ENCODE results near the gene ANAPC1. TPM values are rescaled to one million over a fixed set of nuclear protein-coding genes. Genes with fewer than 3 reads are reported as not detected.

Gene ANAPC1
- total and polyA plus RNA-seq, 10 of the 15 experiments (the other 5 are each of a cell fraction or from before 2014, with no cell fraction given): 10.0 to 108 (median 53.6) TPM

DNA sequence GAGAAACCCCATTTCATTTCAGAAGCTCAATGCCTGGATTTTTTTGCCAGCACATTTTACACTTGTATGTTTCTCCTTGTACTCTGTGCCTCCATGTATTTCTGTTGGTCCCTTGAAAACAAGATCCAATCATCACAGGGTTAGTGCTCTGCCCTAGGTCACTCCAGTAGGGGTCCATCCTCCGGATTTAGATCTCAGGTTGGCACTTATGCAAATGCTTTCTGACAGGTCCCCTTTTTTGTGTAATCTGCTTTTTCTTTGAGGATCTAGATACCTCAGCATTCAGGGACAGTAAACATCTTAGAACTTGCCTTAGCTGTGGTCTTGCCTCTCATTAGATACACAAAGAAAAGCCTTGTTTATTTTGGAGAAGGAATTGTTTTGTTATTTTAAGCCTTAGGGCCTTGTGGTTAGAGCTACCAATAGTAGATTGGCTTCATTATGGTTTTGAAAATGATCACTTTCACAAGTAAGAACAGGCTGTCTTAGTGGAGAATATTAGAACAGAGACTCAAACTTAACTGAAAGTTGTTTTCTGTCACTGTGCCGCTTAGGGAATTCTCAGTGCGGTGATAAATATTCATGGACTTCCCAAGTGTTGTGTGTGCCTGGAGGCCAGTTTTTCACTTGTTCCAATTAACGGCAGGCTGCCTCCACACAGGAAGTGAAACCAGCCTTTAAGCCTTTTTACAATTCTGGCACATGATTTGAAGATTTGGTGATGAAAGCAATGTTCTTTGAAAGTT, 22.2 kb upstream of the ANAPC1 start:
- POLR2A ChIA-PET: interaction anchor here (0.6 to 1.7 kb wide), 7 partner anchors 9 to 847 kb away, joined by 3 to 13 read pairs (median 3); partner anchors contain the start of genes ANAPC1 and TMEM87B
- H2AFZ ChIP-seq (ENCODE audit: control insufficient read depth, low read depth, low read length): peak overlapping the region; percentile 1; the same call in 1 of the 2 replicates
- RAD21 ChIA-PET (ENCODE audit: unreplicated experiment): interaction anchor here (1.1 to 1.9 kb wide), 3 partner anchors 76 to 148 kb away, joined by 3 to 14 read pairs (median 9); no protein-coding TSS in a partner anchor
- TF ChIP-seq CEBPZ (IDR thresholded peaks at IDR 0.05; ENCODE audit: low read depth, low read length): no peak
- no peak for TF ChIP-seq TCF7 (IDR thresholded peaks at IDR 0.05; ENCODE audit: borderline replicate concordance)
- no peak for TF ChIP-seq YY1 (IDR thresholded peaks at IDR 0.05; ENCODE audit: low read depth, low read length)
- TF ChIP-seq SRF (IDR thresholded peaks at IDR 0.05; ENCODE audit: low read depth in 2 of 2, low read length in 2 of 2): no peak
- no peak for TF ChIP-seq ZNF592 (IDR thresholded peaks at IDR 0.05)
- TF ChIP-seq BMI1 (IDR thresholded peaks at IDR 0.05; ENCODE audit: borderline replicate concordance): peak; percentile 63; the same call in 1 of the 2 replicates
- TF ChIP-seq GABPA (IDR thresholded peaks at IDR 0.05; ENCODE audit: low read depth): no peak
- TF ChIP-seq BCL11A (IDR thresholded peaks at IDR 0.05; ENCODE audit: low read depth, low read length): peak; percentile 74
- peak; percentile 61; the same call in 1 of the 3 replicates for TF ChIP-seq POU2F2 (IDR thresholded peaks at IDR 0.05; ENCODE audit: borderline replicate concordance, low read depth, low read length)
- TF ChIP-seq, protein P1, sequence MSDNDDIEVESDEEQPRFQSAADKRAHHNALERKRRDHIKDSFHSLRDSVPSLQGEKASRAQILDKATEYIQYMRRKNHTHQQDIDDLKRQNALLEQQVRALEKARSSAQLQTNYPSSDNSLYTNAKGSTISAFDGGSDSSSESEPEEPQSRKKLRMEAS (IDR thresholded peaks at IDR 0.05; ENCODE audit: low read depth, low read length): no peak
- TF ChIP-seq IRF4 (IDR thresholded peaks at IDR 0.05; ENCODE audit: low read depth, low read length): peak; percentile 72; the same call in 1 of the 2 replicates
- TF ChIP-seq CHD2 (IDR thresholded peaks at IDR 0.05; ENCODE audit: borderline replicate concordance, low read depth, low read length): peak; percentile 56; the same call in 1 of the 2 replicates
- peak; percentile 74; the same call in 1 of the 2 replicates for TF ChIP-seq ZNF217 (IDR thresholded peaks at IDR 0.05)

More for the DNA sequence above, 22.2 kb upstream of the ANAPC1 start:
- FAIRE-seq (no peak), ATAC-seq (peak; percentile 82), DNase-seq (ENCODE audit: low read depth, low spot score) (peak; percentile 47)
- in situ Hi-C loops (cut with MboI): no loop called here
- intact Hi-C loops (cut with micrococcal nuclease; ENCODE audit: unreplicated experiment): no loop called here
- ChIA-PET SMC1A (ENCODE audit: uncharacterized antibody, unreplicated experiment) (interaction anchor here (0.6 to 1.7 kb wide), 9 partner anchors 9 to 141 kb away, joined by 3 to 7 read pairs (median 4); partner anchors contain the start of gene ANAPC1), CTCF (interaction anchor here (0.7 to 1.8 kb wide), 8 partner anchors 8 to 141 kb away, joined by 3 to 7 read pairs (median 4); partner anchors contain the start of gene ANAPC1)
- no peaks in the 10 kb centered on the region for H4K20me1 ChIP-seq (ENCODE audit: control insufficient read depth, insufficient read depth)
- H3K4me3 ChIP-seq: peak overlapping the region; percentile 15; the same call in 1 of the 2 replicates
- no peak overlapping the region for H3K27ac ChIP-seq (ENCODE audit: control insufficient read depth, insufficient read depth)
- no peaks in the 10 kb centered on the region for H3K79me2 ChIP-seq (ENCODE audit: control insufficient read depth, insufficient read depth, low read length)
- no peak overlapping the region for H3K9ac ChIP-seq (ENCODE audit: control insufficient read depth, insufficient read depth, low read length)
- H3K36me3 ChIP-seq (ENCODE audit: control insufficient read depth in 2 of 2, insufficient read depth in 2 of 2, low read length in 1 of 2): no peaks in the 10 kb centered on the region
- 0% methylated on average over 4 of the region's 4 CpGs for WGBS (ENCODE audit: insufficient coverage, insufficient replicate concordance, low lambda C conversion rate, missing lambda C conversion rate)
- BruUV-seq (replicated peaks): no TSS peak
- no peaks in the 10 kb centered on the region for H3K9me3 ChIP-seq (replicated peaks; ENCODE audit: control insufficient read depth, insufficient read depth, low read length)
- H3K4me2 ChIP-seq (ENCODE audit: control insufficient read depth, insufficient read depth): peak overlapping the region; percentile 30
- no peaks in the 10 kb centered on the region for H3K27me3 ChIP-seq (replicated peaks in 1 of 2; ENCODE audit: control insufficient read depth in 2 of 2, insufficient read depth in 2 of 2, low read length in 1 of 2)
- H3K4me1 ChIP-seq (ENCODE audit: control insufficient read depth, insufficient read depth, low read length): peaks cover 10% of the 10 kb centered on the region

All from GM12878 (cell line).